Gastrocnemius medialis (tissue), 4 donors: ENCODE results near the gene SDK2. TPM values are rescaled to one million over a fixed set of nuclear protein-coding genes. Genes with fewer than 3 reads are reported as not detected.

ENCODE experiments used
- ATAC-seq, 2 donors: fragments of 150-250 bp; one replicate each; pipeline ENCODE4 v1.9.1; 2016
- DNase-seq, 2 donors: peaks; one replicate each; pipeline ENCODE4 v3.0.0-alpha.2; 2019
- H3K27ac ChIP-seq, 4 donors: fragments of 200-600 bp; sonication (generic); 1 replicate in 1 of 4; 2 replicates in 3 of 4; pipeline ENCODE4 v1.5.1; 2016 to 2018; ENCODE audit warnings: mild to moderate bottlenecking in 2 of 4, moderate library complexity in 1 of 4
- H3K27me3 ChIP-seq, 3 donors: fragments of 200-600 bp; sonication (generic) in 2 of 3; 1 replicate in 1 of 3; 2 replicates in 2 of 3; pipeline versions ENCODE4 v1.5.1 to v1.6.0; 2016 to 2019; ENCODE audit warnings: mild to moderate bottlenecking in 1 of 3, moderate library complexity in 1 of 3
- H3K36me3 ChIP-seq, 2 donors: fragments of 200-600 bp; sonication (generic) in 1 of 2; one replicate each; pipeline ENCODE4 v1.5.1; 2017 to 2018
- H3K4me1 ChIP-seq, 2 donors: fragments of 200-600 bp; sonication (generic) in 1 of 2; one replicate each; pipeline ENCODE4 v1.5.1; 2016 to 2017; ENCODE audit warnings: mild to moderate bottlenecking in 2 of 2
- H3K4me3 ChIP-seq, 4 donors: fragments of 200-600 bp; sonication (generic) in 3 of 4; 1 replicate in 1 of 4; 2 replicates in 3 of 4; pipeline ENCODE4 v1.5.1; 2016 to 2019; ENCODE audit warnings: mild to moderate bottlenecking in 2 of 4
- H3K9me3 ChIP-seq, 3 donors: fragments of 200-600 bp; sonication (generic) in 2 of 3; 1 replicate in 1 of 3; 2 replicates in 2 of 3; pipeline ENCODE4 v1.5.1; 2016 to 2019
- POLR2A ChIP-seq, 2 donors: fragments of 450-650 bp; IDR thresholded peaks; one replicate each; pipeline ENCODE4 v1.6.1; 2017; ENCODE audit warnings: antibody characterized with exemption in 2 of 2, mild to moderate bottlenecking in 2 of 2, moderate library complexity in 2 of 2
- in situ Hi-C, 4 donors: fragments of 200-750 bp; cut with MboI; loops; one replicate each; pipeline versions ENCODE4 v1.15.0 to v1.8.0; 2017; ENCODE audit warnings: low sequenced_read_pairs in 4 of 4
- intact Hi-C: fragments of 100-400 bp; cut with DNase I; formaldehyde crosslinking; loops from one replicate; pipeline ENCODE4 v1.15.1; 2023; ENCODE audit warnings: low total_unique reads
- total RNA-seq, 4 donors: library from RNA; depleted of rRNA; stranded (reverse); fragments of >200 nt; gene quantifications; one replicate each; pipeline versions ENCODE4 v1.1.0 to v1.2.3, GENCODE V29; 2016
- TF ChIP-seq, protein P1 (sequence below), 5 experiments: fragments of 450-650 bp in 3 of 5; fragments of 200-600 bp in 2 of 5; sonication (generic) in 2 of 5; IDR thresholded peaks in 4 of 5; conservative IDR thresholded peaks in 1 of 5; 1 replicate in 4 of 5; 2 replicates in 1 of 5; pipeline ENCODE4 v1.5.1; 2016 to 2019; ENCODE audit warnings: antibody characterized with exemption in 5 of 5, mild to moderate bottlenecking in 3 of 5, moderate library complexity in 3 of 5

The SDK2 gene
- total RNA-seq, 4 donors from 2014 or later: 0.02 to 0.31 (median 0.13) TPM

DNA sequence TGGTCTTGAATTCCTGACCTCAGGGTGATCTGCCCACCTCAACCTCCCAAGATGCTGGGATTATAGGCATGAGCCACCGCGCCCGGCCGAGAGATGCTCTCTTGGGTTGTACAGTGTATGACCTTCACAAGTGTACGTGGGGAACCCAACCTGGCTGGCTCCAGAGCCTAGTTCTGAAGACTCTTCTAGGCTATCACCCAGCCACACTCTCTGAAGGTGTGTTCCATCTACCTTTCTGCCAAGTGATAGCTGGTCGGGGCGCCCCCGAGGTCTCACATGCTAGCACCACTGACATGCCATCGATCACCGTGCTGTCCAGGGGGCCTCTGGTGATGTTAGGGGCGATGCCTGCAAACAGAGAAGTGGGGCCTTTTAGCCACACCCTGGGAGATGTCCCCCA lies 210.7 kb downstream of the SDK2 start:
- no peak overlapping the region for H3K27ac ChIP-seq
- no peak for TF ChIP-seq POLR2A (IDR thresholded peaks at IDR 0.05)
- TF ChIP-seq, protein P1, sequence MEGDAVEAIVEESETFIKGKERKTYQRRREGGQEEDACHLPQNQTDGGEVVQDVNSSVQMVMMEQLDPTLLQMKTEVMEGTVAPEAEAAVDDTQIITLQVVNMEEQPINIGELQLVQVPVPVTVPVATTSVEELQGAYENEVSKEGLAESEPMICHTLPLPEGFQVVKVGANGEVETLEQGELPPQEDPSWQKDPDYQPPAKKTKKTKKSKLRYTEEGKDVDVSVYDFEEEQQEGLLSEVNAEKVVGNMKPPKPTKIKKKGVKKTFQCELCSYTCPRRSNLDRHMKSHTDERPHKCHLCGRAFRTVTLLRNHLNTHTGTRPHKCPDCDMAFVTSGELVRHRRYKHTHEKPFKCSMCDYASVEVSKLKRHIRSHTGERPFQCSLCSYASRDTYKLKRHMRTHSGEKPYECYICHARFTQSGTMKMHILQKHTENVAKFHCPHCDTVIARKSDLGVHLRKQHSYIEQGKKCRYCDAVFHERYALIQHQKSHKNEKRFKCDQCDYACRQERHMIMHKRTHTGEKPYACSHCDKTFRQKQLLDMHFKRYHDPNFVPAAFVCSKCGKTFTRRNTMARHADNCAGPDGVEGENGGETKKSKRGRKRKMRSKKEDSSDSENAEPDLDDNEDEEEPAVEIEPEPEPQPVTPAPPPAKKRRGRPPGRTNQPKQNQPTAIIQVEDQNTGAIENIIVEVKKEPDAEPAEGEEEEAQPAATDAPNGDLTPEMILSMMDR (IDR thresholded peaks at IDR 0.05 in 4 of 5, conservative IDR thresholded peaks at IDR 0.05 in 1 of 5): no peak
- ATAC-seq (no peak), DNase-seq (no peak)
- H3K27me3 ChIP-seq: no peaks in the 10 kb centered on the region
- in situ Hi-C loops: loop anchor here in 3 of 4 donors (10.0 to 25.0 kb wide), 3 partner anchors 179 to 729 kb away; no protein-coding TSS in a partner anchor
- no peaks in the 10 kb centered on the region for H3K9me3 ChIP-seq
- intact Hi-C loops: no loop called here
- no peak overlapping the region for H3K4me3 ChIP-seq
- H3K4me1 ChIP-seq: no peaks in the 10 kb centered on the region
- no peaks in the 10 kb centered on the region for H3K36me3 ChIP-seq

GRCh38 chr17:73432624-73433190 lies 211.5 kb downstream of the SDK2 start:
- Histone ChIP-seq H3K9me3 (no peaks in the 10 kb centered on the region), H3K27me3 (no peaks in the 10 kb centered on the region), H3K4me1 (no peaks in the 10 kb centered on the region), H3K27ac (no peak overlapping the region), H3K36me3 (no peaks in the 10 kb centered on the region), H3K4me3 (no peak overlapping the region)
- TF ChIP-seq, protein P1 (IDR thresholded peaks at IDR 0.05 in 4 of 5, conservative IDR thresholded peaks at IDR 0.05 in 1 of 5): no peak
- no peak for TF ChIP-seq POLR2A (IDR thresholded peaks at IDR 0.05)
- ATAC-seq (no peak), DNase-seq (no peak)
- intact Hi-C loops (no loop called here), in situ Hi-C loops (loop anchor here in 3 of 4 donors (10.0 to 25.0 kb wide), 3 partner anchors 180 to 730 kb away; no protein-coding TSS in a partner anchor)

GRCh38 chr17:73431401-73432205 lies 212.6 kb downstream of the SDK2 start:
- no peaks in the 10 kb centered on the region for H3K36me3 ChIP-seq
- DNase-seq (no peak), ATAC-seq (no peak)

DNA sequence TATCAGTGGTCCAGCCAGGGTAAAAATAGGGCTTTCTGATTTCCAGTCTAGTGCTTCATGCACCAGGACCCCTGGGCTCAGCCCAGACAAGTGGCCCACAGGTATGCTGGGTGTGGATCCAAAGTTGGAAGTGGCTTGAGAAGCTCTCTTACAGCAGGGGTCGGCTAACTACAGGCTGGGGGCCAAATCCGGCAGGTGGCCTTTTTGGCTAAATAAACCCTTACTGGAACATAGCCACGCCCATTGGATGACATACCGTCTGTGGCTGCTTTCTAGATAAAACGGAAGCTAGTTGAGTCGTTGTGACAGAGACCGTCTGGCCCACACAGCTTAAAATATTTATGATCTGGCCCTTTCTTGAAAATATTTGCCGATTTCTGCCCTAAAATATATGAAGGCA lies 213.4 kb downstream of the SDK2 start:
- Histone ChIP-seq H3K36me3 (no peaks in the 10 kb centered on the region), H3K4me1 (no peaks in the 10 kb centered on the region), H3K27me3 (no peaks in the 10 kb centered on the region), H3K9me3 (no peaks in the 10 kb centered on the region), H3K27ac (no peak overlapping the region), H3K4me3 (no peak overlapping the region)
- DNase-seq (no peak), ATAC-seq (no peak)
- in situ Hi-C loops: loop anchor here in 3 of 4 donors (10.0 to 25.0 kb wide), 3 partner anchors 181 to 731 kb away; no protein-coding TSS in a partner anchor
- intact Hi-C loops: no loop called here
- no peak for TF ChIP-seq POLR2A (IDR thresholded peaks at IDR 0.05)
- TF ChIP-seq, protein P1 (IDR thresholded peaks at IDR 0.05 in 4 of 5, conservative IDR thresholded peaks at IDR 0.05 in 1 of 5): no peak

More at GRCh38 chr17:73431401-73432205, 212.6 kb downstream of the SDK2 start:
- in situ Hi-C loops (loop anchor here in 3 of 4 donors (10.0 to 25.0 kb wide), 3 partner anchors 181 to 731 kb away; no protein-coding TSS in a partner anchor), intact Hi-C loops (no loop called here)
- Histone ChIP-seq H3K27ac (no peak overlapping the region), H3K27me3 (no peaks in the 10 kb centered on the region), H3K9me3 (no peaks in the 10 kb centered on the region), H3K4me3 (no peak overlapping the region), H3K4me1 (no peaks in the 10 kb centered on the region)
- TF ChIP-seq POLR2A (IDR thresholded peaks at IDR 0.05): no peak
- TF ChIP-seq, protein P1 (IDR thresholded peaks at IDR 0.05 in 4 of 5, conservative IDR thresholded peaks at IDR 0.05 in 1 of 5): no peak
